Cardiac fibroblast (primary cell): ENCODE data around the gene NPAS2.
A peak's percentile ranks its signal among the peaks of the same experiment; 100 is the strongest.

Source experiments
- DNase-seq, 2 donors: peaks; one replicate each; pipeline versions ENCODE4 v3.0.0 to v3.0.0-alpha.2; 2010; ENCODE audit warnings: low read depth in 2 of 2
- H3K4me3 ChIP-seq, 2 donors: replicated peaks in 1 of 2; 1 replicate in 1 of 2; 2 replicates in 1 of 2; pipeline ENCODE4 v1.5.1; 2011; ENCODE audit warnings: low read depth in 2 of 2, low read length in 2 of 2, mild to moderate bottlenecking in 2 of 2, moderate library complexity in 1 of 2
- TF ChIP-seq, protein P1 (sequence below): IDR thresholded peaks from one replicate; pipeline ENCODE4 v1.5.1; 2011; ENCODE audit warnings: low read depth, mild to moderate bottlenecking, low read length, inconsistent platforms

Gene NPAS2

DNA sequence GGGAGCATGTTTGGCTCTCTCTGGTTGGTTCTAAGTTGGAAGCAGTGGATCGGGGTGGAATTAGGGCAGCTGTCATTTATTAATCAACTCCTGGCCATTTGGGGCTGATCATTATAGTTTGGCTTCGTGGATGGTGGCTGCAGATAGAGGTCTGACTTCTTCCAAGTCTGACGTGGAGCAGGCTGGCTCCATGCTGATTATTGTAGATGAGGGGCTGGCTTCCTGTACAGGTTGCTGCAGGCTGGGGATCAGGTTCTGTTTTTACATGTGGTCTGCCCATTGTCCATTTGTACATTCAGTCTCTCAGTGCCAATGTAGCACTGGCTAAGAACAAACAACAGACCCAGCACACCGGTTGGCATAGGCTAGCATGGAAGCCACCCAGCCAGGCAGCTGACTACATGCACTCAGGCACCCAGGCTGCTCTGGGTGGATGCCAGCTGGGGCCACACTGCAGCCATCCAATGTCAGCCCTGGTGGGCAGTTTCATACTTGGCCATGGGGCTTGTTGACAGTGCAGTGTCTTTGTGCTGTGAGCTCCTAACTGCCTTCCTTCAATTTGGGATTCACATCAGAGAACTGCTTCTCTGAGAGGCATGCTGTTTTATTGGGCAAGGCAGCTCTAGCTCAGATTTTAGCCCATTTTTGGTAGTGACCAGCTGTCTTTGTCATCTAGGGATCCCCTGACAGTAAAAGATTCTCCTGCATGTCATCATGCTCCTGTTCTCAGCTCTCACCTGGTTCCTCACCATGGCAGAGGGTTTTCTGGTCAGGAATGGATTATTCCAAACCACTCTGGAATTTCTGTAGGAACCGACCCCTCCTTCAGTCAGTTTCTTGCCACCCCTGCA, 25.4 kb downstream of the NPAS2 start:
- TF ChIP-seq, protein P1, sequence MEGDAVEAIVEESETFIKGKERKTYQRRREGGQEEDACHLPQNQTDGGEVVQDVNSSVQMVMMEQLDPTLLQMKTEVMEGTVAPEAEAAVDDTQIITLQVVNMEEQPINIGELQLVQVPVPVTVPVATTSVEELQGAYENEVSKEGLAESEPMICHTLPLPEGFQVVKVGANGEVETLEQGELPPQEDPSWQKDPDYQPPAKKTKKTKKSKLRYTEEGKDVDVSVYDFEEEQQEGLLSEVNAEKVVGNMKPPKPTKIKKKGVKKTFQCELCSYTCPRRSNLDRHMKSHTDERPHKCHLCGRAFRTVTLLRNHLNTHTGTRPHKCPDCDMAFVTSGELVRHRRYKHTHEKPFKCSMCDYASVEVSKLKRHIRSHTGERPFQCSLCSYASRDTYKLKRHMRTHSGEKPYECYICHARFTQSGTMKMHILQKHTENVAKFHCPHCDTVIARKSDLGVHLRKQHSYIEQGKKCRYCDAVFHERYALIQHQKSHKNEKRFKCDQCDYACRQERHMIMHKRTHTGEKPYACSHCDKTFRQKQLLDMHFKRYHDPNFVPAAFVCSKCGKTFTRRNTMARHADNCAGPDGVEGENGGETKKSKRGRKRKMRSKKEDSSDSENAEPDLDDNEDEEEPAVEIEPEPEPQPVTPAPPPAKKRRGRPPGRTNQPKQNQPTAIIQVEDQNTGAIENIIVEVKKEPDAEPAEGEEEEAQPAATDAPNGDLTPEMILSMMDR, result no peak
- no peak for DNase-seq
- no peak overlapping the region for H3K4me3 ChIP-seq

DNA sequence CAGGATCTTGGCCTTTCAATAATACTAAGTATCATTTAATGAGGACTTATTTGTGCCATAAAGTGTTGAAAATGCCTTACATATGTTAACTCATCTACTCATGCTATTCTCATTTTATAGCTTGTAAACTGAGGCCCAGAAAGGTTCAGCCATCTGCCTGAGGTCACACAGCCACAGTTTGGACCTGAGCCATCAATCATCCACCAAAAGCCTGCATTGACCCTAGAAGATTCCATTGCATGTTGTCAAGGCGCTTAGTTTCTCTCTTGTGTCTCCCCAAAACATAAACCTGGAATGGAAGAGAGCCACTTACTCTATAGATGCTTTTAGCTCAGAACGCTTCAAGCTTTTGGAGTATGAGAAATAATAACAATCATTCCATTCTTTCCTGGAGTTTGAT, 26.8 kb downstream of the NPAS2 start:
- DNase-seq, result no peak
- no peak overlapping the region for H3K4me3 ChIP-seq
- TF ChIP-seq, protein P1, result no peak

DNA sequence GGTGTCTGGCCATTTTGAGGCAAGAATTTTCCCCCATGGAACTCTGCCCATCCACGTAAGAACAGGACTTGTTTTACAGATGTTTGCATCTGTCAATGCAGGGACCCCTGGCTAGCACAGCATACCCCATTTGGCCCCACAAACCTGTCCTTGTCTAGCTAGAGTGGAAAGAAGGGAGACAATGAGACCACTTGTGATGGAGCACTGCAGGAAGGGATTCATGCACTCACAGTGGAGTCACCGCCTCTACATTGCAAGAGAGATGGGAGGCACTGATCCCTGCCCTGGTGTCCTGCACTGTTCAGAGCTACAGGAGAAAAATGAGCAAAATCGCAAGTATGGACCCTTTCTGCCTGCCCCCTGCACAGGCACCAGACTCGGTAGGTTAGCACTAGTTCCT, 32.5 kb downstream of the NPAS2 start:
- TF ChIP-seq, protein P1, result no peak
- H3K4me3 ChIP-seq, result no peak overlapping the region
- DNase-seq, result no peak

DNA sequence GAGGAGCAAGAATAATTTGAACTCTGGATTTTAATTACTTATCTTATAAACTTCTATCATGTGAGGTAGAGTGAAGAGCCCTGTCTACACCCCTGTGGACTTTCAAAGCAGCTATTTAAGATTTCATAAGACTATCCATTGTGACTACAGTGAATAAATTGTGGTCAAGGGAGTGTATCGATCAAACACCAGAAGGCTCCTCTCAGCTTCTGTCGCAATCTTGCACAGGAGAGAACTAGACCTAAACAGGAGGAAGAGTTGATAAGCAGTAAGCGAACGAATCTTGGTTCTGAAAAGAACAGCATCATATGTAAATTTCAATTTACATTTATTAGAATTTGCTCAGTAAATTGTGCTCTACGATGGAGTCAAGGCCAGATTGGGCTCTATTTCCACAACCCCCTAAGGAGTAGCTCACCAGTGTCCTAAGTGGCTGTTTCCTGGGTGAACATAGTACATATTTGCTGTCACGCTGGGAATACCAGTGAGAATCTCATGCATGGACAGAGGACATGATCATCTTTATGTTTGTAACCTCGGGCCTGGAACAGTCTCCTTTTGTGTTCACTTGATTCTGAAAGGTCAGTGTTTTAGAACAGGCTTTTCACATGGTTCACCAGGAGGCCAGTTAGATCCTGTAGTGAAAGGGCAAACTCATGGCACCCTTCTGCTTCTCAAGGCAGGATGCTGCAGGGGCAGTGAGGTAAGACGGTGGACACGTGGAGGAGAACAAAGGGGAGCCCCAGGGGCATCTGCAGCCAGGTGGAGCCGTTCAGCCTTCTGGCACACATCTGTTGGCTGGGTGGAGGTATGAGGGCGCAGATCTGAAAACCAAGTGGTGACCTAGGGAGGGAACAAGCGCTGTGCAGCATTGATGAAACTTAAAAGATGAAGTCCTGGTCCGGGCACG, 33.3 kb downstream of the NPAS2 start:
- no peak overlapping the region for H3K4me3 ChIP-seq
- peak in 1 of 2 donors; percentile 27 for DNase-seq
- TF ChIP-seq, protein P1, result no peak

DNA sequence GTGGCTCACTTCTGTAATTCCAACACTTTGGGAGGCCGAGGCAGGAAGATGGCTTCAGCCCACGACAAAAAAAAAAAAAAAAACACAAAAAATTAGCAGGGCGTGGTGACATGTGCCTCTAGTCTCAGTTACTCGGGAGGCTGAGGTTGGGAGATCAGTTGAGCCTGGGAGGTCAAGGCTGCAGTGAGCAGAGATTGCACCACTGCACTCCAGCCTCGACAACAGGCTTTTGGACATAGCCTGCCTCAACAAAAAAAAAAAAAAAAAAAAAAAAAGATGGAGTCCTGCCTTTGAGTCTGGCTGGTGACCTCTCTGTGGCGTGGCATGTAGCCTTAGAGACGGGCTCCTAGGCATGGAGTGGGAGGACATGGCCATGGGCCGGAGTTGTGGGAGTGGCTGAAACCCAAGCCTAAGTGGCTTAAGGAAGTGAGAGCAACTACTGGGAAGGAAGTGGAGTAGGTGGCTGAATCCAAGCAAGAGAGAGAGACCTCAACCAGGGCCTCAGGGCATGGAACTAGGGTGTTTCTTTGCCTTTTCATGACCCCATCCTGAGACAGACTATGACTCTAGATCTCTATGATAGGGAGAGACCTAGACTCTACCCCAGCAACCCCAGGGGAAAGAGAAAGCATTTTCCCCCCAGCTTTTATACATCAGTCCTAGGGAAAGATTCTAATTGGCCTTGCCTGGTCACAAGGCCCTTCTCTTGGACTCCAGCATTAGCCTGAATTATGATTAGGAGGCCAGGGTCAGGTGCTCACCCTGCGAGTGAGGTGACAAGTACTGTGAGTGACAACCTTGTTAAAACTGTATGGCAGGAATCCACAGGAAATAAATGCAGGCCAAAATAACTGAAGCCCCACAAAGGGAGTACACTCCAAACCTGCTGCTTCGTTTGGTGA, 34.2 kb downstream of the NPAS2 start:
- TF ChIP-seq, protein P1, result no peak
- H3K4me3 ChIP-seq, result no peak overlapping the region
- no peak for DNase-seq

DNA sequence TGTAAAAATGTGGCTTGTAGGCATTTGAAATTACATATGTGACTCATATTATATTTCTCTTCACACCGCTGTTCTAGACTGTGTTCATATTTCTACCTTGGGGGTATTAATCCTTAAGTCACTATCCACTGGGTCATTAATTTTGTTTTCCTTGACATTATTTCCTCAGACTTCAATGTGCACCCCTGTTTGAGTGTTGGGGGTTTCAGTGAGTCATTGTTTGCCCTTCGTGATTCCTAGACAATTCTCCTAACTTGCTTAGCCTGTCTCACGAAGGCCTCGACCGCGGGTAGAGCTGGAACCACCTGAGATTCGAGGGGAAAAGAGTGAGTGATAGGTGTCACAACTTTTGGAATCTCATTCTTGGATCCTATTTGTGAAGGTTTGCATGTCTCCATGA, 35.1 kb downstream of the NPAS2 start:
- no peak for DNase-seq
- TF ChIP-seq, protein P1, result no peak
- no peak overlapping the region for H3K4me3 ChIP-seq
